Endodermal cell (in vitro differentiated cells): ENCODE data around the gene TPK1. TPM values are rescaled to one million over a fixed set of nuclear protein-coding genes. Genes with fewer than 3 reads are reported as not detected.

ENCODE experiments used
- DNase-seq: peaks from one replicate; pipeline ENCODE4 v3.0.0-alpha.2; 2017
- H3K27ac ChIP-seq: 2 replicates; pipeline ENCODE4 v1.5.1; 2013; ENCODE audit warnings: mild to moderate bottlenecking, low read depth, low read length, moderate library complexity
- H3K27me3 ChIP-seq: 2 replicates; pipeline ENCODE4 v1.6.1; 2013; ENCODE audit warnings: mild to moderate bottlenecking, low read length, moderate library complexity; ENCODE audit not compliant: insufficient read depth, control insufficient read depth, poor library complexity, severe bottlenecking
- H3K36me3 ChIP-seq: 2 replicates; pipeline ENCODE4 v1.7.0; 2013; ENCODE audit warnings: mild to moderate bottlenecking, low read length, moderate library complexity; ENCODE audit not compliant: control insufficient read depth, insufficient read depth
- H3K4me1 ChIP-seq: one replicate; pipeline ENCODE4 v1.7.0; 2013; ENCODE audit warnings: low read length; ENCODE audit not compliant: control insufficient read depth, insufficient read depth
- H3K4me3 ChIP-seq: 2 replicates; pipeline ENCODE4 v1.5.1; 2013; ENCODE audit warnings: mild to moderate bottlenecking, low read length, moderate library complexity
- H3K9ac ChIP-seq: 2 replicates; pipeline ENCODE4 v1.6.1; 2013; ENCODE audit warnings: mild to moderate bottlenecking, low read length, moderate library complexity; ENCODE audit not compliant: poor library complexity, severe bottlenecking; ENCODE audit errors: extremely low read depth
- H3K9me3 ChIP-seq: 2 replicates; pipeline ENCODE4 v1.6.1; 2013; ENCODE audit warnings: mild to moderate bottlenecking, low read length, moderate library complexity; ENCODE audit not compliant: control insufficient read depth
- H3K27ac Mint-ChIP-seq: 2 replicates; pipeline ENCODE4 v1.8.0; 2020; ENCODE audit warnings: mixed read lengths
- H3K27me3 Mint-ChIP-seq: 2 replicates; pipeline ENCODE4 v1.8.0; 2021; ENCODE audit warnings: mild to moderate bottlenecking, mixed read lengths; ENCODE audit not compliant: insufficient read depth
- H3K36me3 Mint-ChIP-seq: 2 replicates; pipeline ENCODE4 v1.8.0; 2020; ENCODE audit warnings: low read depth, mixed read lengths
- H3K4me1 Mint-ChIP-seq: 2 replicates; pipeline ENCODE4 v1.8.0; 2020; ENCODE audit warnings: mixed read lengths
- H3K4me3 Mint-ChIP-seq: 2 replicates; pipeline ENCODE4 v1.8.0; 2020; ENCODE audit warnings: mild to moderate bottlenecking, moderate library complexity, mixed read lengths
- H3K9me3 Mint-ChIP-seq: 2 replicates; pipeline ENCODE4 v1.8.0; 2020; ENCODE audit warnings: mild to moderate bottlenecking, mixed read lengths
- CTCF ChIP-seq: fragments of 200-600 bp; sonication (generic); conservative IDR thresholded peaks from 2 replicates; pipeline ENCODE4 v1.5.0; 2021; ENCODE audit warnings: antibody characterized with exemption, mild to moderate bottlenecking
- WGBS, 2 experiments: methylation state at CpG; one replicate each; pipeline versions ENCODE4 v1.1.5 to v1.1.7; 2013; ENCODE audit warnings: missing lambda C conversion rate in 2 of 2, mixed read lengths in 1 of 2; ENCODE audit not compliant: insufficient coverage in 1 of 2, insufficient read length in 1 of 2; 5-methylcytosine and 5-hydroxymethylcytosine counted together
- total RNA-seq, 2 donors: library from RNA; stranded (reverse); fragmentation: NEBNext Ultra II Directional in 1 of 2; extraction: Animal tissue kit (Norgen Biotek cat#: 25700) in 1 of 2; gene quantifications; 2 replicates in 1 of 2; 3 replicates in 1 of 2; pipeline ENCODE4 v1.2.1, GENCODE V29; 2021

TPK1 gene
- total RNA-seq, 2 donors from 2014 or later: 9.7 TPM

- no peaks in the 10 kb centered on the region for H3K27me3 ChIP-seq
- Mint-ChIP-seq H3K9me3 (no peaks in the 10 kb centered on the region), H3K4me1 (peaks cover 7% of the 10 kb centered on the region), H3K4me3 (no peak overlapping the region), H3K27ac (no peak overlapping the region), H3K36me3 (no peaks in the 10 kb centered on the region), H3K27me3 (no peaks in the 10 kb centered on the region)
- no peak overlapping the region for H3K27ac ChIP-seq
- H3K9me3 ChIP-seq: no peaks in the 10 kb centered on the region
- TF ChIP-seq CTCF: no peak
- WGBS, 2 experiments: 40 to 77% methylated on average over 1 to 4 of the region's 4 CpGs
- DNase-seq: no peak
- H3K4me3 ChIP-seq: no peak overlapping the region
- no peaks in the 10 kb centered on the region for H3K4me1 ChIP-seq
- no peak overlapping the region for H3K9ac ChIP-seq
- H3K36me3 ChIP-seq: no peaks in the 10 kb centered on the region
These were observed 270.3 kb downstream of the TPK1 start for GRCh38 chr7:144565586-144565985.

- Histone ChIP-seq H3K9me3 (no peaks in the 10 kb centered on the region), H3K27me3 (no peaks in the 10 kb centered on the region), H3K4me1 (no peaks in the 10 kb centered on the region), H3K9ac (no peak overlapping the region), H3K4me3 (no peak overlapping the region), H3K27ac (no peak overlapping the region), H3K36me3 (no peaks in the 10 kb centered on the region)
- no peaks in the 10 kb centered on the region for H3K9me3 Mint-ChIP-seq
- H3K27ac Mint-ChIP-seq: no peak overlapping the region
- TF ChIP-seq CTCF: no peak
- H3K4me1 Mint-ChIP-seq: no peaks in the 10 kb centered on the region
- no peaks in the 10 kb centered on the region for H3K36me3 Mint-ChIP-seq
- DNase-seq: no peak
- H3K4me3 Mint-ChIP-seq: no peak overlapping the region
- WGBS, 2 experiments: 93% methylated on average over 6 to 7 of the region's 7 CpGs
- no peaks in the 10 kb centered on the region for H3K27me3 Mint-ChIP-seq
These were observed 286.0 kb downstream of the TPK1 start for GRCh38 chr7:144549861-144550260.

GRCh38 chr7:144548556-144548955 is 287.3 kb downstream of the TPK1 start:
- Histone ChIP-seq H3K4me1 (no peaks in the 10 kb centered on the region), H3K27me3 (no peaks in the 10 kb centered on the region), H3K27ac (no peak overlapping the region), H3K9me3 (no peaks in the 10 kb centered on the region), H3K9ac (no peak overlapping the region), H3K4me3 (no peak overlapping the region), H3K36me3 (no peaks in the 10 kb centered on the region)
- no peak overlapping the region for H3K4me3 Mint-ChIP-seq
- H3K4me1 Mint-ChIP-seq: no peaks in the 10 kb centered on the region
- TF ChIP-seq CTCF: no peak
- DNase-seq: no peak
- H3K9me3 Mint-ChIP-seq: no peaks in the 10 kb centered on the region
- no peak overlapping the region for H3K27ac Mint-ChIP-seq
- H3K27me3 Mint-ChIP-seq: no peaks in the 10 kb centered on the region
- WGBS, 2 experiments: 95% methylated on average over 2 of the region's 3 CpGs; no CpG with 5 or more reads in 1 of the 2 experiments
- H3K36me3 Mint-ChIP-seq: no peaks in the 10 kb centered on the region
